HG02885 (cell line): ENCODE results near the gene LINC01488.

Experiments used
- ATAC-seq: cut with Tn5 transposase; IDR thresholded peaks from one replicate; pipeline ENCODE4 v1.9.1; 2021; ENCODE audit warnings: mild to moderate bottlenecking; ENCODE audit not compliant: unreplicated experiment, poor library complexity

Gene LINC01488

DNA sequence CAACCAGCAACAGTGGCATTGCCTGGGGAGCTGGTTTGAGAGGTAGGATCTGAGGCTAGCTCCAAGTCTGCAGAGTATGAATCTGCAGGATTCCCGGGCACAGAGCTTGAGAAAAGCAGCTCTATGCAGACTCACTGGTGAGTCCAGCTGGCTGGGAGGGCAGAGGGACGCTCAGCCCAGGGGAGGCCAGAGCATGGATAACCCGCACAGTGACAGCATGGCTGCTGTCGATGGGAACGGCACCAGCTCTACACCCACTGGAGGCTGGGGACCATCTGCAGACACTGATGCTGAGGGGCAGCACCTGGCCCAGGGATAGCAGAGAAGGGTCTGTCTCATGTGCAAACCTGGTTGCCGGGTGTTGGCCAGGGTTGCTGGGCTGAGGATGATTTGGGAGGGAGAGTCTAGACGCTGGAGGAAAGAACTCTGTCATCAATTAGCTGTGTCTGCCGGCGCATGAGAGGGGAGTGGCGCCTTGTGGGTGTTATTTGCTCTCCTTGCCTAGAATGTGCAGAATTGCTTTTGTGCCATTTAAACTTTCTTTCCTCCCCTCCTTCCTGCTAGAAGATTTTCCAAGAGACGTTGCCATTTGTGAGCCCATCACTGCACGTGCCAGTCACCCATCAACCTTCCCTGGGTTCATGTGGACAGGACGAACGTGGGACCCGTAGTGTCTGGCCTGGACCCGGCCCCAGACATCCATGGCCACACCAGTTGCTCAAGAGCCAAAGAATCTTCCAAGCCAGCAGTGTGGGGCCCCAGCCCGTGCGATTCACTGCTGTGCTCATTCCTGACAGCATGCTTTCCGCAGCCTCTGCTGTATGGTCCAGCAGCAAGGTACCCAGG lies 19.1 kb upstream of the LINC01488 start:
- no peak for ATAC-seq

DNA sequence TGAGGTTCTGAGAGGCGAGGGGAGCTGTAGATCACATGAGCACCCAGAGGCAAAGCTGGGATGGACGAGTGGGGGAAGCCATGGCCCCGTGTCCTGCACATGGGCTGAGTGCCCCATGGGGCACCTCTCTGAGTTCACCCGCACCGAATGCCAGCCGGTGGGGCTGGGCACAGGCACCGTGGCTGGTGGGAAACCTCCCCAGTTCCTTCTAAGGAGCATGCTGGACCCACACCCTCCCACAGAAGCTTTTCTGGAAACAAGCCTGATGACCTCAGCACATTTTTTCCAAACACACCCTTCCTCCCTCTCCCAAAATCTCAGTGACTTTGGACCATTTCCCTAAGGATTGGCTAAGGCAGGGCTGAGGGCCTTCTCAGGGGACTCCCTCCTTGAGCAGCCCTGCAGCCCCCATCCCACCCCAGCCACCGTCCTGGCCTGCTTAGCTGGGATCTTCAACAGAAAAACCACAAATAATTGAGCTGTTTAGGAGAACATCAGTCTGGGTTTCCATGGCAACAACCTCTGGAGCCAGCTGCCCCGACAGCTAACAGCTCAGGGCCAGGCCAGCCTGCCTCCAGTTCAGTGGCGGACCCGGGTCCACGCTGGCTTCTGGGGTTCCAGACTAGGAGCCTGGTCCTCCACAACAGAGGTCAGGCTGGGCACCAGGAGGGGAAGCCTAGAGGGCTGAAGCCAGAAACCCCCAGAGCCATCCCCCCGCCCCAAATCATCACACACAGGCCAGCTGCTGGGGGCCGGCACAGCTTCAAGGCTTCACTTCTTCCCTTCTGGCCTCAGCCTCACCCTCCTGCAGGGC lies 18.1 kb upstream of the LINC01488 start:
- no peak for ATAC-seq

DNA sequence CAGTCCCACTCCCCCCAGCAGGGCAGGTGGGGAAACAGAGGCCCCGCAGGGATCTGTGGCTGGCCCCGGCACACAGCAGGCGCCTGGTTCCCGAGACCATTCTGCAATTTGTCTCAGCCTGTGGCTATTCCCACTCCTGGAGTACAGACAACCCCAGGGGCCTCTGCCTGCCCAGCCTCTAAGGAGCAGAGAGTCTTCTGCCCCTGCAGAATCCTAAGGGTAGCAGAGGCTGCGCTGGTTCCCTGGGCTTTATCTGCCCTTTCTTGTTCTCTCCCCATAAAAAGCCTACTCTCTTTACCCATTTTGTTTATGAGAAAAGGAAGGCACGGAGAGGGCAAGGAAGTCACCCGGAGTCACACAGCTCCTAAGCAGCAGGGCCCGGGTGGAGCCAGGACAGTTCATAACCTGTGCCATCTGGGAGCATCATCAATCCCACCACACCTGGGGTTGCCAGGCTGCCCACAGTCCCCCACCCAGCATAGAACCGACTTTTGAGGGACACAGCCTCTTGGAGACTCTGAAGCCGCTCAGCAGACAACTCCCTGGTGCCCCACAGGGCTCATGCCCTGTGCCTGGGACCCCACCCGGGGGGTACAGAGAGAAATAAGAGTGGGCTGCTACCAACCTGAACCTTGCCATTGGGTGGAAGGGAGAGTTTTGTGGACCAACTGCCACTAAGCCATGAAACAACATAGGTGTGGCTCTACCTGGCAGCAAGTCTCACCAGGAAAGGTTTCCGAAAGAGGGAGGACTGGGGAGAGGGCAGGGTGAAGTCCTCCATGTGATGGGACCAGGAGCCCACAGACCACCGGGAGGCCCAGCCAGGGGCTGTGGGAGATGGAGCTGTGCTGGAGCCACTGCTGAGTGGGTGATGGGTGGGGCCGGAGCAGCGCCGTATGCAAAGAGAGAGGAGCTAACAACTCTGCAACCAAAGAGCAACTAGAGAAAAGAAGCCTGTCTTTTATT lies 17.2 kb upstream of the LINC01488 start:
- no peak for ATAC-seq

DNA sequence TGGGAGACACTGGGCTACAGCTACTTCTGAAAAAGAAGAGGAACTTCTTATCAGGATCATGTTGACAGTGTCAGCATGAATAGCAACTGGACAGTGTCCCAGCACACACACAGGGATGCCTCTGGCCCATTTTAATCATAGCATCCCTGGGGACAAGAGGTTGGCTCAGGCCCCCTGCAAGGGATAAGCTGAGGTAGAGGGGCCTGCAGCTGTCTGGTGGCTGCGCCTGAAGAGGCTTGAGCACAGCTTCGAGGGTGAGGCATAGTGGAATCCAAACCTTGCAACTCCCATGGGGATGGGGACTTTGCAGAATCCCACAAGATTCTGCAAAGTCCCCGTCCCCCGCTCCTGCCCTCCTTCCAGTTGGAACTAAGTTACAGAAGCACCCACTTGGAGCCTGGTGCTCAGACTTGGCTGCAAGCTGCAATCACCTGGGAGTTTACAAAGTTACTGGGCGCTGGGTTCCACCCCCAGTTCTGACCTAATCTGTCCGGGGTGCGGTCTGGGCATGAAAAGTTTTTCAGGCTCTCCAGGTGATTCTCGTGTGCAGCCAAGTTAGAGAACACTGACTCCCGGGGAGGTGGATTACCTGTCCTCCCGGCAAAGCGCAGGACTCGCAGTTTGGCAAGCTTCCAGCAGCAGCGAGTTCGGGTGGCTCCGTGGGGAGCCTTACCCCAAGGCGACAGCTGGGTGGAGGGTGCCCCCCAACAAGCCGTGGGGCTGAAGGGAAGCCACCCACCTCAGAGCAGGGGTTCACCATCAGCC lies 16.0 kb upstream of the LINC01488 start:
- no peak for ATAC-seq

DNA sequence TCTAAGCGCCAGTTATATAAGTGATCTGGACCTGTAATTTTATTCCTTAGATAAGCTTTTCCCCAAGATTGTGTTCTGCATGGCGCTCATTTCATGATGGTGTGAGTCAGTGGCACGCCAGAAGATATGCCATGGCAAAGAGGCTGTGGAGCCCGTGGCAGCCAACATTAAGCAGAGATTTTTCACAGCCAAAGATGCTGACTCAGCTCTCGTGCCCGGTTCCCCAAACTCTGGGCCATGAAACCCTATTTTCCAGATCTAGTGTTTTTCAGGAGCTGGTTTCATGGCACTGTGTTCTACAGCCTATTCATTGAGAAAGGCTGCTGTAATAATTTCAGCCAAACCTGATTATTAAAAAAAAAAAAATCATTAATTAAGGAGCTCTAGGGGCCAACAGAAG lies 15.4 kb upstream of the LINC01488 start:
- no peak for ATAC-seq

DNA sequence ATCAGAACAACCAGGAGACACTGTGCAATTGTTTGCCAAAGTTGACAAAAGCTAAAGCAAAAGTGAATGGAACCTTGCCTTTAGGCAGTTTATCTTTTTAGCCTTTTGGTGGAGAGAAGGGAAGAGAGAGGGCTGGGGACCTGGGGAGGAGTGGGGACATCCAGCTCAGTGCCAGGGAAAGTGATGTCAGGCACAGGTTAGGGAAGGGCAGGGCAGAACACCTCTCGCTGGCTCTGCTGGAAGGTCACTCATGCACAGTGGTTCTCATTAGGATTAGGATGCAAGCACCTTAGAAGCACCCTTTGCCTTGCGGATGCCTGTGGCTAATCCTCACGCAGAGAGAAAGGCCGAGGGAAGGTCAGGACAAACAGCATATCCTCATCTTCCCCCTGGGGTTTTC lies 14.3 kb upstream of the LINC01488 start:
- no peak for ATAC-seq

DNA sequence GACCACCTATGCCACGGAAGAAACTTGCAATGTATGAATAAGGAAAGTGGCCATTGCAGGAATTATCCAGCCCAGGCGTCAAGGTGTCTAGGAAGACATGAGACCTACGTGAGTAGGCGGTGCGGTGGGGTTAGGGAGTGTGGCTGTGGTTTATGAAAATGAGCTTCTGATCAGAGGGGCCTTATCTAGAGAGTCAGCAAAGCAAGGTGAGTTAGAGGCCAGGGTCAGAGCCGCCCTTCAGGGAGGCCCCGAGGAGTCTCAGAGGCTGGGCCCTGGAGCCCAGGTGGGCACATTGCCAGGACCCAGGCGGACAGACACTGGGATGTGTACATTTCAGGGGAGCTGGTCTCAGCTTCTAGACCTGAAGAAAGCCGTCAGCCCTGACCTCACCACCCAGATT lies 13.8 kb upstream of the LINC01488 start:
- ATAC-seq, result no peak

DNA sequence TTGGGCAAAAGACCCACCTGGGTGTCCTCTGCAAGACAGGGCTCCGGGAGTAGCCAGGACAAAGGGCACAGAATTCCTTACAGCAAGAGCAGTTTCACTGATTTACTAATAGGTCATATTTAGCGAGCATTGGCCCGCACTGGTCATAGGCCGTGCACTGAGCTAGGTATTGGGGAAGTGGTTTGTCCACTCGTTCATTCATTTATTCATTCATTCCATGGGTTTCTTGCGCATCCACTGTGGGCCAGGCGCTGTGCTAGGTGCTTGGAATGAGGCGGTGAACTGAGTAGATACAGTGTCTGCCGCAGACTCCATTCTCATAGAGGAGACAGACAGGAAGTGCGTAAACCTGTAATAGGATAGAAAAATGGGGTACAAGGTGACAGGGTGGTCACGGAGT lies 13.2 kb upstream of the LINC01488 start:
- no peak for ATAC-seq

DNA sequence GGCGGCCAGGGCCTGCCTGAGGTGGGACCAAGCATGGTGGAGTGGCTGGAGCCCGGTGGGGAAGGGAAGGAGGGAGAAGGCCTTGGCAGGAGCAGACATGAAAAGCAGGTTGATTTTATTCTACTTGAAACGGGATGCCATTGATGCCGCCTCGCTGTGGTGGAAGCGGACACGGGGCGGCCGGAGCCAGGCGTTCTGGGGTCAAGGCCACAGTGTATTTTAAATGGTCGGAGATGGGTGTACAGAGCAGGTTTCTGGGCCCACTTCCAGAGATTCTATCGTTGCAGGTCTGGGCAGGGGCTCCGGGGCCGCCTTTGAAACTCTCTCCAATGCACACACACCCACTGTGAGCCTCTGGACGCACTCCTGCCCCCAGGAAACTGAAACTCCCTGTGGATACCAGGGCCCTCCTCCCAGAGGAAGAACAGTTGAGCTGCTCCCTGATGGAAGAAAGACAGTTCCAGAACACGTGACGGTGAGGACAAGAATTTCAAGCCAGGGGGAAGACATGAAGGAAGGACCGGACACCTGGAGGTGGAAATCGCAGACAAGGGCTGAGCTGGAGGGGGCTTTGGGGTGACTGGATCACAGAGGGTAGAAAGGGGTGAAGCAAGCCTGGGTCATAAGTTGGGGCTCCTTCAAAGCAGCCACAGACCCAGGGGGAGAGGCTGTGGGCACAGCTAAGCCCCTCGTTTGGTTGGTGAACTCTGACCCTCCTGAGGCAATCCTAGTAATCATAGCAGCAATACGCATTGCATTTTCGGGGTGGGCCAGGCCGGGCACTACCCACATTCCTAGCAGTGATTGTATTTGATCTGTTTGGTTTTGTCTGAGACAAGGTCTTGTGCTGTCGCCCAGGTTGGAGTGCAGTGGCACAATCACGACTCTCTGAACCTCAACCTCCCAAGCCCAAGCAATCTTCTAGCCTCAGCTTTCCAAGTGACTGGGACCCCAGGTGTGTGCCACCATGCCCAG lies 12.3 kb upstream of the LINC01488 start:
- no peak for ATAC-seq

DNA sequence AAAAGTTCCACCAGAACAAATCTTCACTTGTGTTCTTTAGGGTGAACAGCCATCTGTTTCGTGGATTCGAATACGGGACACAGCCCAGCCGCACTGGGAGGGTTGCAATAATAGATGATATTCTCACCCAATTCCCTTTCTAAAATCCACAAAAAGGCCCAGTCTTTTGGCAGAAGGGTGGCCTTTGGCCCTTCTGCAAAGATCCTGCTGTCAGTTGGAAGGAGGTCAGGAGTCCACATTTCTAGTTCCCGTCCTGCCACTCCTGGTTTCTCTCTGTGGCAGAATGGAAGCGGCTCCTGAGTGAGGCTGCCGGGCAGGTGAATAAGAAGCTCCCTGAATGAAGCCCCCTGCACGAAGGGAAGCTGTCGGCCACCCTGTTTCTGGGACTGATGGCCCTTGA lies 11.2 kb upstream of the LINC01488 start:
- ATAC-seq, result no peak

DNA sequence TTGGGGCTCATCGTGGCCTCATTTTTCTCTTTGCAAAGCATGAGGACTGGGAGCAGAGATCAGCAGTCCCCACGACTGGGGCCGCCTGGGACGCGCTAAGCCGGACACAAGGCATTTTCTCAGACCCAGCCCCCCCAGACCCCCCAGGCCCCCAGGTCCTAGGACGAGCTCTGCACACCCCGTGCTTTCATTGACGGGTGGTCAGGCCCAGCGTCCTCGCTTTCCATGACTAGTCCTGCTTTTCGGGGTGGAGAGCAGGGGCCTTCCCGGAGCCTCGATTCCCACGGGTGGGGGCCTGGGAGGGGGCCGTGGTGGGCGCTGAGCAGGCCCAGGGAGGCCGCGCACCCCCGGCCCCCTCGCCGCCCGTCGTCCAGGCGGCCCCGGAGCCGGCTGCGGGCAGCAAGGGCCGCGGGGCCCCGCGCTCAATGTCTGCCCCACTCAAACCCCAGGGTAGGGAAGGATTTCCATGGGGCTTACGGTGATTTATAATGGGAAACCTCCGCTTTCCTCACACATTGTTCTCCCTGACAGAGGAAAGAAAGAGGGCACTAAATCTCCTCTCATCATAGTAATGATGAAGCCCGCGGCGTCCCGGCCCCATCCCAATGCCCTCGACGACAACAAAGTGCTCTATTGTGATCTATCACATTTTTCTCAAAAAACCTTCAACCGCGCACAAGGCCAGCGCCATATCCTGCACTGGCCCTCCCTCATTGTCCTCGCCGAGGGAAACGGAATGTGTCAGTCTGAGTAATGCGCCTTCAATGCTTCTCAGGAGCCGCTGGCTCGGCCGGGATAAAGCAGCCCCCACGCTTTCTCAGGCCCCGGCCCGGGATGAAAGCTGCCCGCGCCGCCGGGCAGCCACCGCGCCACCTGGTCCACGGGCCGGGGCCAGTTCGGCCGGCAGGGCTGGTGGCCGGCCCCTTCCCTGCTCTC lies 10.4 kb upstream of the LINC01488 start:
- ATAC-seq, result no peak

DNA sequence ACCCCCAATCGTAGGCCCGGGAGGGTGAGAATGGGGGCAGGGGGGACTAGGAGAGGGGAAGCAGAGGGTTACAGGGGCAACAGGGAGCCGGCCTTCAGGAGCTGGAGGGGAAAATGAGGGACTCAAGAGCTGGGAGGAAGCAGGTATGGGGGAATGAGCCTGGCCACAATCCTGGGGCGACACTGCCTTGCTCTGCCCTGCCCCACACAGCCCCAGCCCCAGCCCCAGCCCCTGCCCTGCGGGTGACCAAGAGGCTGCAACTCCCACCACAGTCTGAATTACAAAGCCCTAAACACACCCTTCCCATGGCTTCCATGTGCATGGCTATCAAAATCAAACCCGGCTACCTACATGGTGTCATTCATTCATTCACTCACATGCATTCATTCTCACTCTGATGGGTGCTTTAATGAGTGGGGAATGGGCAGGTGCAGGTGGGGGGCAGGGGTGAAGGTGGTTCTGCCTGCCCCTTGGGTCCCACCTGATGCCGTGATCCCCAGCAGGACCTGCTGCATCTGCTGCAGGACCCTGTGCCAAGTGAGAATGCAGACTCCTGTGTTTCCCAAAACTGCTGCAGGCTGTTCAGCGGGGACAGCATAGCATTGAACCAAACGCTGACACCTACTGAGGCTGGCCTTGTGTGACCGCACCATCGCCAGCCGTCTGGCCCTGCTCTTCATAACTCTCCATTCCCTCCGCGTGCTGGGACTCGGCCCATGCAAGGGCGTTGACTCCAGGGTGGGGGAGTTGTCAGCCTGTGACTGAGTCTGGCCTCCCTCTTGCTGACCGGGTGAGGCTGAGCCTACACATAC lies 9.5 kb upstream of the LINC01488 start:
- no peak for ATAC-seq

DNA sequence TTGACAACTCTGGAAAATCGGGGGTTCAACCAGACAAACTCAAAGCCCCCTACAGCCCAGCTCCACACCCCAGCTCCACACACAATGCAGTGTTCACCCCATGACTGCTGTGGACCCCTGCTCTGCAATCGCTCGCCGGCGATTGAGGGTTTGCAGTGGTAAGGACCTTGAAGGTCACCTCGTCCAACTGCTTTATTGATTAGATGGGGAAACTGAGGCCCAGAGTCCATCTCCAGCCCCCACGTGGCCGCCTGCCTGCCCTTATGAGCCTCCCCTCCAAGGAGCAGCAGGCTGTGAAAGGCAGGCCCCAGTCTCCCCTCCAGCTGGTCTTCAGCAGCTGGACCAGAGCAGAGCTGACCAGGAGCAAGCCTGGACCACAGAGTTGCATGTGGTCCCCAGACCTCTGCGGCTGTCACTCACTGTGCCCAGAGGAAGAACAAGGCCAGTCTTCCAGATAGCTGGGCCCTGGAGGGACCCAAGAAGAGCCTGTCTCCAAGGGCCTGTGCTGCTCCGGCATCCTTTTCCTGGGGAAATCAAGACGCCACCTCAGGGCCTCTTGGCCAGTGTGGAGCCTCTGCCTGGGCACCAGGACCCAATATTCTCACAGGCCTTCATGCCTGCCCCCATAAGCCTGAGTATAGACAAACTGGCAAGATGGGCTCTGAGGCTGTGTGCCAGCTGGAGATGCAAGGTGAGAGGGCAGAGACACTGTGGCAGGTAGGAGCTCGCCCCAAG lies 8.8 kb upstream of the LINC01488 start:
- no peak for ATAC-seq

DNA sequence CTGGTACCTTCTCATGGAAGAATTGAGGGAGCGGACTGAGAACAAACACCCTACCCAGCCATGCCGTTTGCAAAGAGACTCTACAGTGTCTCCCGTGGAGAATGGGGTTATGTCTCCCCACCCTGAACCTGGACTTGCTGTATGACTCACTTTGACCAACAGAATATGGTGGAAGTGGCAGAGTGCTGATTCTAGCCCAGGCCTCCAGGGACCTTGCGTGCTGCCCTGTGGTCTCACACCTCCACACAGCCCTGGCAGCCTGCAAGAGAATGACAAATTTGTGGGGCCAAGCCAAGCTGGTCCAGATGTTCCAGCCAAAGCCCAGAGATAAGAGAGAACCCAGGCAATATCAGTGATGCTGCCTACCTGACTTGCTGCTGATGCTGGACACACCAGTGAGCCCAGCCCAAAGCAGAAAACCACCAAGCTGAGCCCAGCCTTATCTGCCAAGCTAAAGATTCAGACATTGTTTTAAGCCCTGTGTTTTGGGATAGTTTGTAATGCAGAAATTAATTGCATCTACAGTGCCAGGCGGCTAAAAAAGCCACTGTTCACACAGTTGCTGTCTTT lies 8.1 kb upstream of the LINC01488 start:
- no peak for ATAC-seq

DNA sequence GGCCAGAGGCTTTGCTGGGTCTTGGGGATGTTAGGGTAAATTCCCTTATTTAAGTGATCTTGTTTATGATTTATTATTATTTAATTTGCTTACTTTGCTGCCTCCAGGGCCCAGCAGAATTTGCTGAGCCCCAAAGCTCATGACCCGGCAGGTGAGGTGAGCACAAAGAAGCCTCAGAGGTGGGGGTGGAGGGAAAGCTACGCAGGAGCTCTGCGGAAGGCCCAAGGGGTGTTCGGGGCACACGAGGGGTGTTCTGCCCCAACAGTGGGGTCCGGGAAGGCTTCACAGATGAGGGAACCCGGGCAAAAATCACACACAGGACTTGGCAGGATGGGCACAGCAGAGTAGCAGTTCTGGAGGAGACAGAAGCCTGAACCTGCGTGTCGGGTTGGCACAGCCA lies 6.7 kb upstream of the LINC01488 start:
- no peak for ATAC-seq
